A549 (cell line): ENCODE results near the gene COPS7A. TPM values are rescaled to one million over a fixed set of nuclear protein-coding genes. Genes with fewer than 3 reads are reported as not detected.
A peak's percentile ranks its signal among the peaks of the same experiment; 100 is the strongest.

Experiments
- ATAC-seq, 2 experiments: fragments of 200-7000 bp in 1 of 2; fragments of >200 bp in 1 of 2; cut with Nextera tagmentation in 1 of 2; cut with Tn5 transposase in 1 of 2; 3 replicates each; pipeline versions ENCODE4 v1.8.0 to v1.9.1; 2018 to 2020; ENCODE audit warnings: mild to moderate bottlenecking in 1 of 2, moderate library complexity in 1 of 2
- CTCF ChIA-PET: fragments of 300-600 bp; sonication (Branson Sonifier 250); formaldehyde crosslinking; extraction: SDS; loops from one replicate; lab custom pipeline; 2021; ENCODE audit warnings: antibody characterized with exemption, inconsistent platforms; lab: Yijun Ruan, JAX
- POLR2A ChIA-PET: fragments of 350-600 bp; formaldehyde crosslinking; extraction: SDS; loops from one replicate; lab custom pipeline; 2021; ENCODE audit warnings: antibody characterized with exemption, inconsistent platforms; lab: Yijun Ruan, JAX
- DNase-seq, 2 experiments: peaks; one replicate each; pipeline versions ENCODE4 v3.0.0 to v3.0.0-alpha.2; 2011 to 2016; ENCODE audit warnings: low read depth in 1 of 2, low spot score in 1 of 2
- FAIRE-seq: peaks from 2 replicates; lab custom pipeline; 2011; peaks lifted over from hg19 to GRCh38; lab: Jason Lieb, UNC
- H3K27ac ChIP-seq, 2 experiments: fragments of >200 bp; sonication (Bioruptor Twin); formaldehyde crosslinking; 3 replicates each; pipeline ENCODE4 v1.5.1; 2016 to 2017
- H3K4me1 ChIP-seq: fragments of >200 bp; sonication (Bioruptor Twin); formaldehyde crosslinking; 3 replicates; pipeline ENCODE4 v1.6.1; 2016
- H3K4me2 ChIP-seq: fragments of >200 bp; sonication (Bioruptor Twin); formaldehyde crosslinking; 3 replicates; pipeline ENCODE4 v1.6.1; 2016
- H3K4me3 ChIP-seq: fragments of >200 bp; sonication (Bioruptor Twin); formaldehyde crosslinking; 3 replicates; pipeline ENCODE4 v1.5.1; 2016
- H3K9me3 ChIP-seq: fragments of >200 bp; sonication (Bioruptor Twin); formaldehyde crosslinking; 3 replicates; pipeline ENCODE4 v1.6.1; 2016
- CBX2 ChIP-seq: fragments of 200-600 bp; sonication (generic); IDR thresholded peaks from 2 replicates; pipeline ENCODE4 v1.6.1; 2016; ENCODE audit warnings: low read depth, mild to moderate bottlenecking, borderline replicate concordance
- CHD2 ChIP-seq: fragments of 150-350 bp; IDR thresholded peaks from 2 replicates; pipeline ENCODE4 v1.6.1; 2014; ENCODE audit warnings: low read length; ENCODE audit not compliant: partially characterized antibody
- CTCF ChIP-seq: fragments of >200 bp; sonication (Bioruptor Twin); formaldehyde crosslinking; IDR thresholded peaks from 3 replicates; pipeline ENCODE4 v1.5.1; 2016
- EP300 ChIP-seq, 2 experiments: fragments of >200 bp; sonication (Bioruptor Twin); formaldehyde crosslinking; IDR thresholded peaks; 2 replicates in 1 of 2; 3 replicates in 1 of 2; pipeline ENCODE4 v1.6.1; 2016 to 2017
- HDAC2 ChIP-seq: fragments of 200-600 bp; sonication (generic); IDR thresholded peaks from 2 replicates; pipeline ENCODE4 v1.6.1; 2016
- HEYL ChIP-seq: fragments of 250-450 bp; sonication (Bioruptor Pico); IDR thresholded peaks from 2 replicates; pipeline ENCODE4 v1.8.0; 2021; ENCODE audit warnings: mild to moderate bottlenecking, moderate library complexity
- HOXB13 ChIP-seq: fragments of 250-450 bp; sonication (Bioruptor Pico); IDR thresholded peaks from 2 replicates; pipeline ENCODE4 v1.5.0; 2020; ENCODE audit warnings: low read depth, mild to moderate bottlenecking, moderate library complexity
- HOXB5 ChIP-seq: fragments of 250-450 bp; sonication (Bioruptor Pico); IDR thresholded peaks from 2 replicates; pipeline ENCODE4 v1.5.0; 2020; ENCODE audit warnings: mild to moderate bottlenecking, moderate library complexity
- JUNB ChIP-seq: fragments of >200 bp; sonication (Bioruptor Twin); formaldehyde crosslinking; IDR thresholded peaks from 2 replicates; pipeline ENCODE4 v1.6.1; 2016
- POLR2A ChIP-seq: IDR thresholded peaks from 2 replicates; pipeline ENCODE4 v1.6.1; 2012; ENCODE audit warnings: mild to moderate bottlenecking, low read length
- RAD21 ChIP-seq, 2 experiments: fragments of >200 bp in 1 of 2; sonication (Bioruptor Twin) in 1 of 2; formaldehyde crosslinking in 1 of 2; IDR thresholded peaks in 1 of 2; conservative IDR thresholded peaks in 1 of 2; 2 replicates in 1 of 2; 3 replicates in 1 of 2; pipeline ENCODE4 v1.6.1; 2012 to 2018; ENCODE audit warnings: inconsistent platforms in 1 of 2
- RFX5 ChIP-seq: fragments of 450-650 bp; IDR thresholded peaks from 2 replicates; pipeline ENCODE4 v1.7.1; 2014; ENCODE audit warnings: antibody characterized with exemption, mild to moderate bottlenecking, moderate library complexity
- SMC3 ChIP-seq: fragments of >200 bp; sonication (Bioruptor Twin); formaldehyde crosslinking; IDR thresholded peaks from 3 replicates; pipeline ENCODE4 v1.6.1; 2018; ENCODE audit warnings: inconsistent platforms
- ZFP36 ChIP-seq: fragments of 450-650 bp; IDR thresholded peaks from 2 replicates; pipeline ENCODE4 v1.6.1; 2014; ENCODE audit warnings: borderline replicate concordance; ENCODE audit not compliant: partially characterized antibody
- WGBS: methylation state at CpG from one replicate; pipeline ENCODE4 v1.1.6; 2017; ENCODE audit errors: missing lambda C conversion rate; 5-methylcytosine and 5-hydroxymethylcytosine counted together
- polyA plus RNA-seq, 4 experiments: library from polyadenylated mRNA; depleted of rRNA in 3 of 4; stranded (reverse); fragments of >200 nt; fragmentation: RNase III in 1 of 4; extraction: RNeasy Plus Mini Kit Qiagen cat#74134 plus additional on column Dnase treatment in 1 of 4; gene quantifications; 2 replicates in 3 of 4; 3 replicates in 1 of 4; pipeline ENCODE4 v1.2.3, GENCODE V29; 2011 to 2017
- TF ChIP-seq, protein P1 (sequence below): IDR thresholded peaks from 2 replicates; pipeline ENCODE4 v1.6.1; 2012; ENCODE audit warnings: low read depth, borderline replicate concordance
- TF ChIP-seq, protein P2 (sequence below): fragments of 450-650 bp; IDR thresholded peaks from 2 replicates; pipeline ENCODE4 v1.6.1; 2014; ENCODE audit warnings: antibody characterized with exemption
- TF ChIP-seq, protein P3 (sequence below): fragments of 250-450 bp; sonication (Bioruptor Pico); IDR thresholded peaks from 2 replicates; pipeline ENCODE4 v1.5.0; 2020; ENCODE audit warnings: low read depth, mild to moderate bottlenecking, moderate library complexity
- TF ChIP-seq, protein P4 (sequence below): fragments of >200 bp; sonication (Bioruptor Twin); formaldehyde crosslinking; IDR thresholded peaks from 3 replicates; pipeline ENCODE4 v1.6.1; 2016

Gene COPS7A
- polyA plus RNA-seq, 2 of the 4 experiments (the other 2 are of a cell fraction), result 46.9 to 78.8 TPM

- Histone ChIP-seq H3K4me2 (no peak overlapping the region), H3K4me3 (no peak overlapping the region), H3K9me3 (no peaks in the 10 kb centered on the region), H3K27ac (no peak overlapping the region), H3K4me1 (peaks cover 7% of the 10 kb centered on the region; the same call in 1 of the 3 replicates)
- ATAC-seq (peak; percentile 77 to 93), FAIRE-seq (no peak), DNase-seq (peak; percentile 76 to 82)
- ChIA-PET CTCF (interaction anchor here (0.6 to 2.7 kb wide), 27 partner anchors 8 to 208 kb away, joined by 3 to 14 read pairs (median 4); partner anchors contain the start of genes MLF2 and ZNF384), POLR2A (interaction anchor here (1.0 to 1.7 kb wide), 2 partner anchors 9 to 26 kb away, joined by 7 to 8 read pairs; partner anchors contain the start of genes COPS7A and ZNF384)
- 41% methylated on average over 8 of the region's 17 CpGs for whole genome bisulfite sequencing
- TF ChIP-seq SMC3 (peak; percentile 60), RAD21 (conservative IDR thresholded peaks at IDR 0.05 in 1 of 2, IDR thresholded peaks at IDR 0.05 in 1 of 2) (peak; percentile 76 to 91), CTCF (peak; percentile 64), POLR2A (no peak)
These were observed 26.1 kb upstream of the COPS7A start for GRCh38 chr12:6697584-6698351.

GRCh38 chr12:6698352-6699046 is 25.3 kb upstream of the COPS7A start:
- no peak for DNase-seq
- FAIRE-seq, result no peak
- Histone ChIP-seq H3K9me3 (no peaks in the 10 kb centered on the region), H3K4me1 (peaks cover 10% of the 10 kb centered on the region; the same call in 1 of the 3 replicates), H3K27ac (no peak overlapping the region), H3K4me2 (no peak overlapping the region), H3K4me3 (no peak overlapping the region)
- 63% methylated on average over 8 of the region's 8 CpGs for WGBS
- TF ChIP-seq JUNB (no peak), RFX5 (no peak), EP300 (IDR thresholded peaks at IDR 0.05) (no peak), ZFP36 (no peak)
- TF ChIP-seq, protein P1, sequence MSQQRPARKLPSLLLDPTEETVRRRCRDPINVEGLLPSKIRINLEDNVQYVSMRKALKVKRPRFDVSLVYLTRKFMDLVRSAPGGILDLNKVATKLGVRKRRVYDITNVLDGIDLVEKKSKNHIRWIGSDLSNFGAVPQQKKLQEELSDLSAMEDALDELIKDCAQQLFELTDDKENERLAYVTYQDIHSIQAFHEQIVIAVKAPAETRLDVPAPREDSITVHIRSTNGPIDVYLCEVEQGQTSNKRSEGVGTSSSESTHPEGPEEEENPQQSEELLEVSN, result no peak
- ChIA-PET CTCF (interaction anchor here (0.6 to 2.7 kb wide), 26 partner anchors 8 to 207 kb away, joined by 3 to 14 read pairs (median 4); partner anchors contain the start of genes MLF2 and ZNF384), POLR2A (interaction anchor here (1.0 to 1.7 kb wide), 2 partner anchors 9 to 25 kb away, joined by 7 to 8 read pairs; partner anchors contain the start of genes COPS7A and ZNF384)
- ATAC-seq, result no peak

DNA sequence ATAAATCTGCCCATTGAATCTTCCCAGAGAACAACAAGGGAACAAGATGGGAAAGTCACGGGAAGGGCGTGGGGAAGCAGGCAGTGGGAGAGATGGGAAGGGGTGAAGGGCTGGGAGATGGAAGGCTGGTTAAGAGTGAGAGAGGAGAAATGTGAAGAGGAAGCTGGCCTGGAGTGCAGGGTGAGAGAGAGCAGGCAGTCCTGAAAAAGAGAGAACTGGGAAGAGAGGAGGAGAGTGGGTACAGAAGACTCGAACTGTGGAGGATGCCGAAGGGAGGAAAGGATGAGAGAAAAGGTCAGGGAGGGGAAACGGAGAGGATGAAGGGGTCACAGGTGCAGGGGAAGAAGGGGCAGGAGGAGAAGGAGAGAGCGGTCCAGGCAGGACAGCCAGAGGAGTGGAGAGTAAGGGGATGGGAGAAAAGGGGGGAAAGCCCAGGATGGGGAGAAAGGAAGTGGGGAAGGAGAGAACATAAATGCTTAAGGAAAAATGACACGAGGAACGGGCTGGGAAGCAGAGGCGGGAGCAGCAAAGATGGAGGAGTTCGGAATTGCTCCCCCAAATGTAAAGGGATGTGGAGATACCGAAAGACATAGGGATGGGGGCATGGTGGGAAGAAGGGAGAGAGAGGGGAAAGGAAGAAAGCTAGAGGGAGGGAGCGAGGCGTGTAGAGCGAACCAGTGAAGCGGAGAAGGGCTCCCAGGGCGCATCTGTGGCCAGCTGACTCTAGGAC is 24.4 kb upstream of the COPS7A start:
- FAIRE-seq, result no peak
- 74% methylated on average over 16 of the region's 16 CpGs for WGBS
- H3K4me1 ChIP-seq, result peaks cover 14% of the 10 kb centered on the region; the same call in 1 of the 3 replicates
- no peaks in the 10 kb centered on the region for H3K9me3 ChIP-seq
- TF ChIP-seq, protein P2, sequence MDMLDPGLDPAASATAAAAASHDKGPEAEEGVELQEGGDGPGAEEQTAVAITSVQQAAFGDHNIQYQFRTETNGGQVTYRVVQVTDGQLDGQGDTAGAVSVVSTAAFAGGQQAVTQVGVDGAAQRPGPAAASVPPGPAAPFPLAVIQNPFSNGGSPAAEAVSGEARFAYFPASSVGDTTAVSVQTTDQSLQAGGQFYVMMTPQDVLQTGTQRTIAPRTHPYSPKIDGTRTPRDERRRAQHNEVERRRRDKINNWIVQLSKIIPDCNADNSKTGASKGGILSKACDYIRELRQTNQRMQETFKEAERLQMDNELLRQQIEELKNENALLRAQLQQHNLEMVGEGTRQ, result no peak
- TF ChIP-seq, protein P1, result no peak
- no peak for TF ChIP-seq HOXB5 (CRISPR knock-in tag)
- TF ChIP-seq, protein P3, sequence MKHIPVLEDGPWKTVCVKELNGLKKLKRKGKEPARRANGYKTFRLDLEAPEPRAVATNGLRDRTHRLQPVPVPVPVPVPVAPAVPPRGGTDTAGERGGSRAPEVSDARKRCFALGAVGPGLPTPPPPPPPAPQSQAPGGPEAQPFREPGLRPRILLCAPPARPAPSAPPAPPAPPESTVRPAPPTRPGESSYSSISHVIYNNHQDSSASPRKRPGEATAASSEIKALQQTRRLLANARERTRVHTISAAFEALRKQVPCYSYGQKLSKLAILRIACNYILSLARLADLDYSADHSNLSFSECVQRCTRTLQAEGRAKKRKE (CRISPR knock-in tag), result no peak
- no peak for TF ChIP-seq HEYL (CRISPR knock-in tag)
- no peak for TF ChIP-seq HDAC2
- no peak for TF ChIP-seq HOXB13
- TF ChIP-seq SMC3, result no peak
- TF ChIP-seq, protein P4, sequence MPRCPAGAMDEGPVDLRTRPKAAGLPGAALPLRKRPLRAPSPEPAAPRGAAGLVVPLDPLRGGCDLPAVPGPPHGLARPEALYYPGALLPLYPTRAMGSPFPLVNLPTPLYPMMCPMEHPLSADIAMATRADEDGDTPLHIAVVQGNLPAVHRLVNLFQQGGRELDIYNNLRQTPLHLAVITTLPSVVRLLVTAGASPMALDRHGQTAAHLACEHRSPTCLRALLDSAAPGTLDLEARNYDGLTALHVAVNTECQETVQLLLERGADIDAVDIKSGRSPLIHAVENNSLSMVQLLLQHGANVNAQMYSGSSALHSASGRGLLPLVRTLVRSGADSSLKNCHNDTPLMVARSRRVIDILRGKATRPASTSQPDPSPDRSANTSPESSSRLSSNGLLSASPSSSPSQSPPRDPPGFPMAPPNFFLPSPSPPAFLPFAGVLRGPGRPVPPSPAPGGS, result no peak
- TF ChIP-seq RFX5, result no peak
- TF ChIP-seq CBX2, result no peak
- no peak for TF ChIP-seq CHD2
- H3K4me3 ChIP-seq, result peak overlapping the region; percentile 68
- ChIA-PET POLR2A (interaction anchor here (0.8 kb wide), 1 partner anchor 24 kb away, joined by 7 read pairs; the partner anchor contains the start of gene COPS7A), CTCF (interaction anchor here (0.8 to 2.7 kb wide), 10 partner anchors 9 to 126 kb away, joined by 3 to 14 read pairs (median 4); partner anchors contain the start of genes COPS7A, MLF2 and ZNF384)
- no peak for ATAC-seq
- DNase-seq, result no peak
- peak overlapping the region; percentile 99 for H3K4me2 ChIP-seq
- H3K27ac ChIP-seq, result peak overlapping the region; percentile 70 to 76; a peak in 4 of 6 replicates
